ENCODE data around the gene CD84.
"Not testable (repeated sequence)": the region's sequence is repeated elsewhere in the genome, so short reads cannot be mapped to it uniquely, and the experiment has no call there.

CD84 gene

GRCh38 chr1:160579216-160579701, at the start of gene CD84:
Gene CD84 (minus strand): TSS chr1:160579496. CDS start chr1:160579437, 59 bp downstream.
- no peak for DNase-seq

- DNase-seq: no peak
Observed at GRCh38 chr1:160628799-160629263, 49.5 kb upstream of the CD84 start.

GRCh38 chr1:160627677-160628289, 48.5 kb upstream of the CD84 start:
- not testable (repeated sequence) for DNase-seq

- no peak for DNase-seq
Observed at GRCh38 chr1:160626509-160627342, 47.4 kb upstream of the CD84 start.

GRCh38 chr1:160625725-160626498, 46.6 kb upstream of the CD84 start:
- no peak for DNase-seq

GRCh38 chr1:160625321-160625720, 46.0 kb upstream of the CD84 start:
- no peak for DNase-seq

- no peak for DNase-seq
Observed at GRCh38 chr1:160624464-160624863, 45.2 kb upstream of the CD84 start.

GRCh38 chr1:160623862-160624261, 44.6 kb upstream of the CD84 start:
- no peak for DNase-seq

GRCh38 chr1:160623227-160623633, 43.9 kb upstream of the CD84 start:
- no peak for DNase-seq

- DNase-seq: no peak
Observed at GRCh38 chr1:160622501-160623226, 43.4 kb upstream of the CD84 start.

GRCh38 chr1:160621633-160622413, 42.5 kb upstream of the CD84 start:
- no peak for DNase-seq

- DNase-seq: no peak
Observed at GRCh38 chr1:160620942-160621632, 41.8 kb upstream of the CD84 start.

GRCh38 chr1:160619742-160620277, 40.5 kb upstream of the CD84 start:
- no peak for DNase-seq

- no peak for DNase-seq
Observed at GRCh38 chr1:160618763-160619274, 39.5 kb upstream of the CD84 start.

- DNase-seq: no peak
Observed at GRCh38 chr1:160618327-160618726, 39.0 kb upstream of the CD84 start.

- DNase-seq: no peak
Observed at GRCh38 chr1:160615660-160616059, 36.4 kb upstream of the CD84 start.

GRCh38 chr1:160614410-160614809, 35.1 kb upstream of the CD84 start:
- DNase-seq: no peak

- DNase-seq: no peak
Observed at GRCh38 chr1:160612613-160613218, 33.4 kb upstream of the CD84 start.

- no peak for DNase-seq
Observed at GRCh38 chr1:160610569-160611242, 31.4 kb upstream of the CD84 start.

- DNase-seq: no peak
Observed at GRCh38 chr1:160608941-160609340, 29.6 kb upstream of the CD84 start.

Data from right hindlimb (tissue), 1 donor.